Neural cell (in vitro differentiated cells): Measurements from ENCODE around the gene COG5. TPM values are rescaled to one million over a fixed set of nuclear protein-coding genes. Genes with fewer than 3 reads are reported as not detected.

Experiments used
- H2AFZ ChIP-seq: fragments of 200-600, 300-800 bp; sonication (generic), shearing (Covaris generic); 2 replicates; pipeline ENCODE4 v1.6.0; 2014; ENCODE audit warnings: low read depth, mild to moderate bottlenecking, antibody characterized with exemption, low read length, moderate library complexity
- H3F3A ChIP-seq: fragments of 200-600 bp; shearing (Covaris generic); 2 replicates; pipeline ENCODE4 v1.6.1; 2016; ENCODE audit warnings: mild to moderate bottlenecking, moderate library complexity, mixed read lengths, antibody characterized with exemption, low read length; ENCODE audit not compliant: insufficient read depth, poor library complexity, severe bottlenecking
- H3K27ac ChIP-seq: fragments of 200-600, 300-800 bp; sonication (generic), shearing (Covaris generic); 2 replicates; pipeline ENCODE4 v1.5.1; 2014; ENCODE audit warnings: mild to moderate bottlenecking, low read length, moderate library complexity
- H3K27me3 ChIP-seq: fragments of 300-800, 200-600 bp; sonication (generic), shearing (Covaris generic); 2 replicates; pipeline ENCODE4 v1.6.0; 2014; ENCODE audit warnings: mild to moderate bottlenecking, low read depth, low read length, moderate library complexity; ENCODE audit not compliant: insufficient read depth
- H3K36me3 ChIP-seq: fragments of 300-800, 200-600 bp; sonication (generic), shearing (Covaris generic); 2 replicates; pipeline ENCODE4 v1.5.1; 2014; ENCODE audit warnings: mild to moderate bottlenecking, antibody characterized with exemption, low read length, moderate library complexity; ENCODE audit not compliant: insufficient read depth
- H3K4me2 ChIP-seq: fragments of 300-800, 200-600 bp; sonication (generic), shearing (Covaris generic); 2 replicates; pipeline ENCODE4 v1.6.0; 2014; ENCODE audit warnings: mild to moderate bottlenecking, low read length
- H3K4me3 ChIP-seq: fragments of 300-800, 200-600 bp; sonication (generic), shearing (Covaris generic); 2 replicates; pipeline ENCODE4 v1.5.1; 2014; ENCODE audit warnings: mild to moderate bottlenecking, low read length, moderate library complexity
- H3K79me2 ChIP-seq: fragments of 200-600 bp; shearing (Covaris generic); replicated peaks from 2 replicates; pipeline ENCODE4 v1.6.0; 2014; ENCODE audit warnings: mild to moderate bottlenecking, low read length, moderate library complexity; ENCODE audit not compliant: insufficient read depth
- H3K9ac ChIP-seq: fragments of 300-800, 200-600 bp; sonication (generic), shearing (Covaris generic); 2 replicates; pipeline ENCODE4 v1.6.1; 2016; ENCODE audit warnings: mild to moderate bottlenecking, low read length, mixed read lengths
- H3K9me2 ChIP-seq: fragments of 200-600 bp; shearing (Covaris generic); 2 replicates; pipeline ENCODE4 v1.6.1; 2016; ENCODE audit warnings: mild to moderate bottlenecking, low read length, mixed read lengths; ENCODE audit not compliant: insufficient read depth
- H3K9me3 ChIP-seq: fragments of 200-600, 300-800 bp; sonication (generic), shearing (Covaris generic); 2 replicates; pipeline ENCODE4 v1.6.1; 2016; ENCODE audit warnings: mild to moderate bottlenecking, mixed run types, low read length, moderate library complexity, mixed read lengths
- H4K20me1 ChIP-seq: fragments of 200-600 bp; shearing (Covaris generic); 2 replicates; pipeline ENCODE4 v1.6.1; 2016; ENCODE audit warnings: mild to moderate bottlenecking, mixed run types; ENCODE audit not compliant: insufficient read depth
- CTCF ChIP-seq: fragments of 450-650 bp; IDR thresholded peaks from 2 replicates; pipeline ENCODE4 v1.5.1; 2014; ENCODE audit warnings: antibody characterized with exemption, mild to moderate bottlenecking, moderate library complexity; ENCODE audit not compliant: poor library complexity, severe bottlenecking
- EP300 ChIP-seq: fragments of 450-650 bp; conservative IDR thresholded peaks from 2 replicates; pipeline ENCODE4 v1.6.1; 2014; ENCODE audit warnings: antibody characterized with exemption, mild to moderate bottlenecking, moderate library complexity; ENCODE audit not compliant: poor library complexity, severe bottlenecking
- EZH2 ChIP-seq: fragments of 200-600, 300-800 bp; shearing (Covaris generic), sonication (generic); IDR thresholded peaks from 2 replicates; pipeline ENCODE4 v1.6.1; 2014; ENCODE audit warnings: antibody characterized with exemption, low read length, borderline replicate concordance, mild to moderate bottlenecking; ENCODE audit not compliant: insufficient read depth, poor library complexity, severe bottlenecking
- MXI1 ChIP-seq: fragments of 450-650 bp; conservative IDR thresholded peaks from 2 replicates; pipeline ENCODE4 v1.6.1; 2014; ENCODE audit warnings: antibody characterized with exemption, mild to moderate bottlenecking; ENCODE audit not compliant: poor library complexity, severe bottlenecking
- POLR2AphosphoS5 ChIP-seq: IDR thresholded peaks from 2 replicates; pipeline ENCODE4 v1.6.1; 2012
- RAD21 ChIP-seq: fragments of 450-650 bp; conservative IDR thresholded peaks from 2 replicates; pipeline ENCODE4 v1.6.1; 2014; ENCODE audit warnings: antibody characterized with exemption, mild to moderate bottlenecking, moderate library complexity
- SMC3 ChIP-seq: fragments of 450-650 bp; conservative IDR thresholded peaks from 2 replicates; pipeline ENCODE4 v1.6.1; 2014; ENCODE audit warnings: antibody characterized with exemption, mild to moderate bottlenecking, moderate library complexity; ENCODE audit not compliant: poor library complexity
- TAF1 ChIP-seq: IDR thresholded peaks from 2 replicates; pipeline ENCODE4 v1.6.1; 2012; ENCODE audit warnings: low read depth
- polyA plus RNA-seq: library from polyadenylated mRNA; depleted of rRNA; stranded (reverse); fragments of >200 nt; gene quantifications from 2 replicates; pipeline ENCODE4 v1.2.3, GENCODE V29; 2014
- TF ChIP-seq, protein P1 (sequence below): IDR thresholded peaks from 2 replicates; pipeline ENCODE4 v1.6.1; 2012; ENCODE audit warnings: borderline replicate concordance

Gene COG5
- polyA plus RNA-seq, 1 donor from 2014 or later = 13.3 TPM

DNA sequence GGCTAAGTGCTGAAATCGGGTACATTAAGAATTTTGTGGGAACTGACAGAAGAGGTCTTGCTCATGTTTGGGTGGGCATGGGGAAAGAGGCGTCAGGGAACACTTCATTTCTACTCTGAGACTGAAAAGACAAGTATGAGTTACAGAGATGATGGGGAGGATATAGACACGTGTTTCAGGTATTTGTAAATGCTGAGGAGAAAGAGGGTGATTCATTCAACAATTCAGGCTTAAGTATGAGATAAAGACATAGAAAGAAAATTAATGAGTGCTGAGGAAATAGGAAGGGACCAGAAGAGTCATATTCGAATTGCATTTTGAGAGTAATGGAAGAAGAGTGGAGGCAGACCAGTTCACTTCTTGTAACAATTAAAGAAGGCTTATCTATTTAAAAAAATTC lies 251.3 kb downstream of the COG5 start:
- TF ChIP-seq RAD21 (no peak), SMC3 (no peak), CTCF (no peak), EZH2 (no peak), TAF1 (no peak), POLR2AphosphoS5 (no peak), MXI1 (no peak), EP300 (no peak)
- TF ChIP-seq, protein P1, sequence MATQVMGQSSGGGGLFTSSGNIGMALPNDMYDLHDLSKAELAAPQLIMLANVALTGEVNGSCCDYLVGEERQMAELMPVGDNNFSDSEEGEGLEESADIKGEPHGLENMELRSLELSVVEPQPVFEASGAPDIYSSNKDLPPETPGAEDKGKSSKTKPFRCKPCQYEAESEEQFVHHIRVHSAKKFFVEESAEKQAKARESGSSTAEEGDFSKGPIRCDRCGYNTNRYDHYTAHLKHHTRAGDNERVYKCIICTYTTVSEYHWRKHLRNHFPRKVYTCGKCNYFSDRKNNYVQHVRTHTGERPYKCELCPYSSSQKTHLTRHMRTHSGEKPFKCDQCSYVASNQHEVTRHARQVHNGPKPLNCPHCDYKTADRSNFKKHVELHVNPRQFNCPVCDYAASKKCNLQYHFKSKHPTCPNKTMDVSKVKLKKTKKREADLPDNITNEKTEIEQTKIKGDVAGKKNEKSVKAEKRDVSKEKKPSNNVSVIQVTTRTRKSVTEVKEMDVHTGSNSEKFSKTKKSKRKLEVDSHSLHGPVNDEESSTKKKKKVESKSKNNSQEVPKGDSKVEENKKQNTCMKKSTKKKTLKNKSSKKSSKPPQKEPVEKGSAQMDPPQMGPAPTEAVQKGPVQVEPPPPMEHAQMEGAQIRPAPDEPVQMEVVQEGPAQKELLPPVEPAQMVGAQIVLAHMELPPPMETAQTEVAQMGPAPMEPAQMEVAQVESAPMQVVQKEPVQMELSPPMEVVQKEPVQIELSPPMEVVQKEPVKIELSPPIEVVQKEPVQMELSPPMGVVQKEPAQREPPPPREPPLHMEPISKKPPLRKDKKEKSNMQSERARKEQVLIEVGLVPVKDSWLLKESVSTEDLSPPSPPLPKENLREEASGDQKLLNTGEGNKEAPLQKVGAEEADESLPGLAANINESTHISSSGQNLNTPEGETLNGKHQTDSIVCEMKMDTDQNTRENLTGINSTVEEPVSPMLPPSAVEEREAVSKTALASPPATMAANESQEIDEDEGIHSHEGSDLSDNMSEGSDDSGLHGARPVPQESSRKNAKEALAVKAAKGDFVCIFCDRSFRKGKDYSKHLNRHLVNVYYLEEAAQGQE = no peak
- no peaks in the 10 kb centered on the region for H3K79me2 ChIP-seq
- no peak overlapping the region for H3K27ac ChIP-seq
- no peaks in the 10 kb centered on the region for H3F3A ChIP-seq
- H3K36me3 ChIP-seq = no peaks in the 10 kb centered on the region
- H3K4me2 ChIP-seq = no peak overlapping the region
- H3K9ac ChIP-seq = no peak overlapping the region
- no peak overlapping the region for H2AFZ ChIP-seq
- H4K20me1 ChIP-seq = no peaks in the 10 kb centered on the region
- H3K9me3 ChIP-seq = no peaks in the 10 kb centered on the region
- no peaks in the 10 kb centered on the region for H3K9me2 ChIP-seq
- no peak overlapping the region for H3K4me3 ChIP-seq
- H3K27me3 ChIP-seq = no peaks in the 10 kb centered on the region

DNA sequence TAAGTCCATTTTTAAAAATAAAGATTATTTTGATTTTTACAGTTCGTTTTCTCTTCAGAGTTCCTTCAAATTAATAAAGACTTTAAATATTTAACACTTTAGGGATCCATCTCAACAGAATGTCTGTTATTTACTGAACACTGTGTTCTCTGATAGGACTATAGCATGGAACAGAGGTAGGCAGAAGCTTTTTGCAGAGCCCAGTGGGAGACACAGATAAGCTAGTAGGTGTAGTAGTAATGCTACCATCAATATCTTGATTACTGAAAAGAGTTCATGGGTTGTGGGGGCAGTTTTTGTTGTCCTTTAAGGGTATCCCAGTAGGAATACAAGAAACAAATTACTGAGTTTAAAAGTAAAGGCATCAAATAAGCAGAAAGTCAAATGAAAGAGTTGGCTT lies 254.4 kb downstream of the COG5 start:
- no peaks in the 10 kb centered on the region for H3K9me2 ChIP-seq
- no peak overlapping the region for H3K4me3 ChIP-seq
- no peak overlapping the region for H3K27ac ChIP-seq
- no peak overlapping the region for H3K4me2 ChIP-seq
- TF ChIP-seq, protein P1 = no peak
- no peak for TF ChIP-seq CTCF
- TF ChIP-seq TAF1 = no peak
- TF ChIP-seq EP300 = no peak
- TF ChIP-seq RAD21 = no peak
- TF ChIP-seq EZH2 = no peak
- TF ChIP-seq MXI1 = no peak
- no peak for TF ChIP-seq POLR2AphosphoS5
- TF ChIP-seq SMC3 = no peak
- no peaks in the 10 kb centered on the region for H4K20me1 ChIP-seq
- H2AFZ ChIP-seq = no peak overlapping the region
- H3K36me3 ChIP-seq = no peaks in the 10 kb centered on the region
- H3K27me3 ChIP-seq = no peaks in the 10 kb centered on the region
- no peak overlapping the region for H3K9ac ChIP-seq
- no peaks in the 10 kb centered on the region for H3F3A ChIP-seq
- no peaks in the 10 kb centered on the region for H3K9me3 ChIP-seq
- no peaks in the 10 kb centered on the region for H3K79me2 ChIP-seq
